Esophagus muscularis mucosa (tissue), 3 donors: ENCODE data around the gene PTPRU.

ENCODE experiments used
- POLR2A ChIP-seq: fragments of 450-650 bp; IDR thresholded peaks from one replicate; pipeline ENCODE4 v1.6.1; 2017; ENCODE audit warnings: antibody characterized with exemption, moderate library complexity, mild to moderate bottlenecking, low read depth
- POLR2AphosphoS5 ChIP-seq, 2 donors: sonication (generic); formaldehyde crosslinking; IDR thresholded peaks; one replicate each; pipeline ENCODE4 v1.6.1; 2017; ENCODE audit warnings: antibody characterized with exemption in 2 of 2
- TF ChIP-seq, protein P1 (sequence below), 3 experiments: fragments of 200-600 bp in 2 of 3; fragments of 450-650 bp in 1 of 3; sonication (generic) in 2 of 3; IDR thresholded peaks; one replicate each; pipeline ENCODE4 v1.5.1; 2017 to 2019; ENCODE audit warnings: antibody characterized with exemption in 3 of 3, mild to moderate bottlenecking in 2 of 3, moderate library complexity in 1 of 3

GRCh38 chr1:29254346-29254745 is 18.0 kb downstream of the PTPRU start:
- TF ChIP-seq, protein P1, sequence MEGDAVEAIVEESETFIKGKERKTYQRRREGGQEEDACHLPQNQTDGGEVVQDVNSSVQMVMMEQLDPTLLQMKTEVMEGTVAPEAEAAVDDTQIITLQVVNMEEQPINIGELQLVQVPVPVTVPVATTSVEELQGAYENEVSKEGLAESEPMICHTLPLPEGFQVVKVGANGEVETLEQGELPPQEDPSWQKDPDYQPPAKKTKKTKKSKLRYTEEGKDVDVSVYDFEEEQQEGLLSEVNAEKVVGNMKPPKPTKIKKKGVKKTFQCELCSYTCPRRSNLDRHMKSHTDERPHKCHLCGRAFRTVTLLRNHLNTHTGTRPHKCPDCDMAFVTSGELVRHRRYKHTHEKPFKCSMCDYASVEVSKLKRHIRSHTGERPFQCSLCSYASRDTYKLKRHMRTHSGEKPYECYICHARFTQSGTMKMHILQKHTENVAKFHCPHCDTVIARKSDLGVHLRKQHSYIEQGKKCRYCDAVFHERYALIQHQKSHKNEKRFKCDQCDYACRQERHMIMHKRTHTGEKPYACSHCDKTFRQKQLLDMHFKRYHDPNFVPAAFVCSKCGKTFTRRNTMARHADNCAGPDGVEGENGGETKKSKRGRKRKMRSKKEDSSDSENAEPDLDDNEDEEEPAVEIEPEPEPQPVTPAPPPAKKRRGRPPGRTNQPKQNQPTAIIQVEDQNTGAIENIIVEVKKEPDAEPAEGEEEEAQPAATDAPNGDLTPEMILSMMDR (IDR thresholded peaks at IDR 0.05): no peak
- TF ChIP-seq POLR2AphosphoS5 (IDR thresholded peaks at IDR 0.05) (no peak), POLR2A (no peak)
